DMS153 treated with DMSO at 0.1 percent for 48 hours (cell line): ENCODE data around the gene ZFP92.
"Not testable (repeated sequence)": the region's sequence is repeated elsewhere in the genome, so short reads cannot be mapped to it uniquely, and the experiment has no call there.

Source experiments
- DNase-seq: peaks from one replicate; lab custom pipeline; 2025; ENCODE audit not compliant: unreplicated experiment; lab: John Stamatoyannopoulos, UW

Gene ZFP92

GRCh38 chrX:153386097-153386496, 25.2 kb upstream of the ZFP92 start:
- no peak for DNase-seq

GRCh38 chrX:153387345-153387744, 23.9 kb upstream of the ZFP92 start:
- DNase-seq, result no peak

- no peak for DNase-seq
These were observed 23.1 kb upstream of the ZFP92 start for GRCh38 chrX:153387987-153388721.

GRCh38 chrX:153388722-153389459, 22.4 kb upstream of the ZFP92 start:
- no peak for DNase-seq

GRCh38 chrX:153389460-153389768, 21.9 kb upstream of the ZFP92 start:
- not testable (repeated sequence) for DNase-seq

- DNase-seq, result no peak
These were observed 18.5 kb upstream of the ZFP92 start for GRCh38 chrX:153392642-153393321.

- DNase-seq, result no peak
These were observed 16.7 kb upstream of the ZFP92 start for GRCh38 chrX:153394612-153395011.

GRCh38 chrX:153395613-153396319, 15.5 kb upstream of the ZFP92 start:
- DNase-seq, result no peak

GRCh38 chrX:153396320-153397195, 14.7 kb upstream of the ZFP92 start:
- no peak for DNase-seq

GRCh38 chrX:153397256-153397960, 13.9 kb upstream of the ZFP92 start:
- DNase-seq, result no peak

GRCh38 chrX:153398275-153398960, 12.9 kb upstream of the ZFP92 start:
- DNase-seq, result no peak

- DNase-seq, result no peak
These were observed 10.8 kb upstream of the ZFP92 start for GRCh38 chrX:153400146-153401132.

- DNase-seq, result no peak
These were observed 10.0 kb upstream of the ZFP92 start, which contains the start of gene PNMA6E for GRCh38 chrX:153401133-153401764. Gene PNMA6E, minus strand, starts transcription at chrX:153401350. Its CDS starts 2,501 bp downstream, at chrX:153398849.

- not testable (repeated sequence) for DNase-seq
These were observed 6.9 kb upstream of the ZFP92 start for GRCh38 chrX:153404333-153404732.

GRCh38 chrX:153405426-153405825, 5.8 kb upstream of the ZFP92 start:
- DNase-seq, result no peak

GRCh38 chrX:153406011-153406410, 5.3 kb upstream of the ZFP92 start:
- DNase-seq, result no peak

- DNase-seq, result no peak
These were observed 4.4 kb upstream of the ZFP92 start for GRCh38 chrX:153406903-153407302.

GRCh38 chrX:153407736-153408135, 3.5 kb upstream of the ZFP92 start:
- DNase-seq, result no peak
